Measurements from ENCODE around the gene PARD3B. TPM values are rescaled to one million over a fixed set of nuclear protein-coding genes. Genes with fewer than 3 reads are reported as not detected.

The PARD3B gene
- total RNA-seq, 1 donor from 2014 or later, result 12.3 TPM

GRCh38 chr2:205025580-205026240 lies 480.4 kb downstream of the PARD3B start:
- intact Hi-C loops (cut with DNase I), result no loop called here
- TF ChIP-seq POLR2AphosphoS5 (IDR thresholded peaks at IDR 0.05; ENCODE audit: insufficient read depth in 1 of 2, low read depth in 1 of 2) (no peak), CTCF (IDR thresholded peaks at IDR 0.05) (no peak), POLR2A (IDR thresholded peaks at IDR 0.05) (no peak)
- Histone ChIP-seq H3K4me3 (peak overlapping the region in 1 of 2 donors; percentile 17), H3K9me3 (no peaks in the 10 kb centered on the region), H3K4me1 (no peaks in the 10 kb centered on the region), H3K27ac (peak overlapping the region; percentile 31), H3K27me3 (no peaks in the 10 kb centered on the region), H3K36me3 (no peaks in the 10 kb centered on the region)
- DNase-seq (ENCODE audit: extremely low spot score in 2 of 2), result no peak

- Histone ChIP-seq H3K36me3 (no peaks in the 10 kb centered on the region), H3K9me3 (no peaks in the 10 kb centered on the region), H3K27ac (no peak overlapping the region), H3K4me3 (no peak overlapping the region), H3K4me1 (no peaks in the 10 kb centered on the region), H3K27me3 (no peaks in the 10 kb centered on the region)
- TF ChIP-seq POLR2A (IDR thresholded peaks at IDR 0.05), result no peak
- TF ChIP-seq CTCF (IDR thresholded peaks at IDR 0.05), result no peak
- TF ChIP-seq POLR2AphosphoS5 (IDR thresholded peaks at IDR 0.05; ENCODE audit: insufficient read depth in 1 of 2, low read depth in 1 of 2), result no peak
- DNase-seq (ENCODE audit: extremely low spot score in 2 of 2), result no peak
- intact Hi-C loops (cut with DNase I), result no loop called here
Measured at GRCh38 chr2:205030695-205031094, 485.4 kb downstream of the PARD3B start.

- no peak for TF ChIP-seq CTCF (IDR thresholded peaks at IDR 0.05)
- no peak for TF ChIP-seq POLR2AphosphoS5 (IDR thresholded peaks at IDR 0.05; ENCODE audit: insufficient read depth in 1 of 2, low read depth in 1 of 2)
- no peak for TF ChIP-seq POLR2A (IDR thresholded peaks at IDR 0.05)
- H3K27me3 ChIP-seq, result no peaks in the 10 kb centered on the region
- no peak for DNase-seq (ENCODE audit: extremely low spot score in 2 of 2)
- H3K4me3 ChIP-seq, result no peak overlapping the region
- H3K9me3 ChIP-seq, result no peaks in the 10 kb centered on the region
- H3K36me3 ChIP-seq, result no peaks in the 10 kb centered on the region
- no peak overlapping the region for H3K27ac ChIP-seq
- intact Hi-C loops (cut with DNase I), result no loop called here
- no peaks in the 10 kb centered on the region for H3K4me1 ChIP-seq
Measured at GRCh38 chr2:205032093-205032551, 486.8 kb downstream of the PARD3B start.

- no peak for TF ChIP-seq POLR2A (IDR thresholded peaks at IDR 0.05)
- no peak for TF ChIP-seq CTCF (IDR thresholded peaks at IDR 0.05)
- no peak for TF ChIP-seq POLR2AphosphoS5 (IDR thresholded peaks at IDR 0.05; ENCODE audit: insufficient read depth in 1 of 2, low read depth in 1 of 2)
- Histone ChIP-seq H3K27me3 (no peaks in the 10 kb centered on the region), H3K4me1 (no peaks in the 10 kb centered on the region), H3K27ac (no peak overlapping the region), H3K4me3 (no peak overlapping the region), H3K9me3 (no peaks in the 10 kb centered on the region), H3K36me3 (no peaks in the 10 kb centered on the region)
- intact Hi-C loops (cut with DNase I), result no loop called here
- DNase-seq (ENCODE audit: extremely low spot score in 2 of 2), result no peak
Measured at GRCh38 chr2:205033431-205033830, 488.2 kb downstream of the PARD3B start.

- H3K4me3 ChIP-seq, result no peak overlapping the region
- H3K27me3 ChIP-seq, result no peaks in the 10 kb centered on the region
- DNase-seq (ENCODE audit: extremely low spot score in 2 of 2), result no peak
- H3K27ac ChIP-seq, result no peak overlapping the region
- H3K36me3 ChIP-seq, result no peaks in the 10 kb centered on the region
- TF ChIP-seq CTCF (IDR thresholded peaks at IDR 0.05) (no peak), POLR2AphosphoS5 (IDR thresholded peaks at IDR 0.05; ENCODE audit: insufficient read depth in 1 of 2, low read depth in 1 of 2) (no peak), POLR2A (IDR thresholded peaks at IDR 0.05) (no peak)
- no peaks in the 10 kb centered on the region for H3K9me3 ChIP-seq
- no peaks in the 10 kb centered on the region for H3K4me1 ChIP-seq
- intact Hi-C loops (cut with DNase I), result no loop called here
Measured at GRCh38 chr2:205034034-205034433, 488.8 kb downstream of the PARD3B start.
